GM12891 (cell line): ENCODE measurements around the gene FOXE3.

Experiments
- DNase-seq: peaks from one replicate; pipeline ENCODE4 v3.0.0; 2011; ENCODE audit warnings: low spot score; ENCODE audit not compliant: insufficient read length
- FAIRE-seq: peaks from 2 replicates; lab custom pipeline; 2011; peaks lifted over from hg19 to GRCh38; lab: Jason Lieb, UNC
- PAX5 ChIP-seq: IDR thresholded peaks from 2 replicates; pipeline ENCODE4 v1.6.1; 2011; ENCODE audit warnings: low read length, moderate library complexity, mild to moderate bottlenecking; ENCODE audit not compliant: insufficient read depth, severe bottlenecking
- POLR2A ChIP-seq: IDR thresholded peaks from 2 replicates; pipeline ENCODE4 v1.6.1; 2011; ENCODE audit warnings: low read depth, low read length, control low read depth
- POLR2AphosphoS5 ChIP-seq: IDR thresholded peaks from 2 replicates; pipeline ENCODE4 v1.6.1; 2011; ENCODE audit warnings: low read depth, low read length, control low read depth
- POU2F2 ChIP-seq: IDR thresholded peaks from 2 replicates; pipeline ENCODE4 v1.6.1; 2011; ENCODE audit warnings: low read depth, mild to moderate bottlenecking, control low read depth, low read length, moderate library complexity
- SPI1 ChIP-seq: IDR thresholded peaks from 2 replicates; pipeline ENCODE4 v1.6.1; 2011; ENCODE audit warnings: low read depth, low read length, control low read depth
- TAF1 ChIP-seq: IDR thresholded peaks from 2 replicates; pipeline ENCODE4 v1.6.1; 2011; ENCODE audit warnings: low read depth, low read length, control low read depth

Gene FOXE3

DNA sequence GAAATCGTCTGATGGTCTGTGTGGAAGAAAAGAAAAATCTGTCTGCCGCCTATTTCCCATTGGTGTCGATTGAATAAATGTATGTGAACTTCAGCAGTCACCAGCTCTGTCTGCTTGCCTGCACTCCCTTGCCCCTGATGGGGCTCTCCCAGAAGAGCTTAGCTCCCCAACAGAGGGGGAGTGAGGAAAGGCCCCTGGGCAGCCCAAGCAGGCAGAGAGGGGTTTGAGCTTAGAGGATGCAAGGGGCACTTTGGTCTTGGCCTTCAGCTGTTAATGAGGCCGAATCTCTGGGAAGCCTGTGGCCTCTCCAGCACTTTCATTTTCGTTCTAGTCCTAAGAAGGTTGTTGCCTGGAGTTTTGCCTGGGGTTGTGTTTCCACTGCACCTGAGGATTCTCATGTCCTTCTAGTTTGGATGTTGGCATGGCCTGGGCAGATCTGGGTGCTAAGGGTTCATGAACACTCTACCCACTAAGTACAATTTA, 24.6 kb downstream of the FOXE3 start:
- DNase-seq: no peak
- FAIRE-seq: no peak
- TF ChIP-seq POLR2A (no peak), POLR2AphosphoS5 (no peak), SPI1 (no peak), POU2F2 (no peak), PAX5 (no peak), TAF1 (no peak)

DNA sequence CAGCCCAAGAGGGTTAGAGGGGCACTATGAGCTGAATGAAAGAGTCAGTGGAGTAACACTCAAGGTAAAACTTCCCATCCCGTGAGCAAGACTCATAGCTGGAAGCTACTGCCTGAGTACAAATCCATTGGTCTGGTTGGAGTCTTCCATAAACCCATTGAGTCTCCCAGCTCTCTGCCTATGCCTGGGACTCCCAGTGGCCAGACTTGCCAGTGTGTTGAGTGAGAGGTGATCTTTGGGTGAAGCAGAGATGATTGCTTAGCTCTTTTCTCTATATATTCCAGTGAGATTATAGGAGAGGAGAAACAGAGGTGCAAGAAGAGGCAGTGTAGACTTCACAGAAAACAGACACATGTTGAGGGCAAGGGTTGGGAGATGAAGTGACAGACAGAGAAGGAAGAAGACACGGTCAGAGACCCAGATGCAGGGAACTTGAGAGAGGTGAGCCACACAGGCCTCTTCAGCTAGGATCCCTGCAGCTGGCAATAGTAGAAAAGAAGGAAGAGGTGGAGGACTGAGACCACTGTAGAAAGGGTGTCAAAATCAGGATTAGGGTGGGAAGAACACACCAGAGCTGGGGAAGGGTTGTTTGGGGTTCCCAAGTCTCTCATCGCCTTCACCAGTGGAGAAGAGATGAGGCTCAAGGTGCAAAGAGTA, 25.5 kb downstream of the FOXE3 start:
- TF ChIP-seq TAF1 (no peak), POU2F2 (no peak), POLR2A (no peak), POLR2AphosphoS5 (no peak), SPI1 (no peak), PAX5 (no peak)
- FAIRE-seq (no peak), DNase-seq (no peak)

DNA sequence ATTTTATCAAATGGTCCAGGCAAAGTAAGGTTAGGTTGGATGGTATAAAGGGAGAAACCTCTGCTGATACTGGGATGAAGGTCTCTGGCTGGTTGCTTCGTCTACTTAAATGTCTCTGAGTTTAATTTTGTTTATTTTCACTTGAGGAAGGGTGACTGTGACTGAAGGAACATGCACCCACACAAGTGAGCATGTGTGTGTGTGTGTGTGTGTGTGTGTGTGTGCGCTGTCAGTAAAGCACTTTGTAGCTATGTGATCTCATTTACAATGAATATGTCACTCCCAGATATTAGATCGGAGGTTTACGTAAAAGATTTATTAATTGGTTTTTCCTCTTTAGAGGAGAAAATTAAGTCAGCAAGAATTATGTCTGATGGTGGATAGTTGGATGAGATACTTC, 26.1 kb downstream of the FOXE3 start:
- no peak for FAIRE-seq
- TF ChIP-seq PAX5 (no peak), POU2F2 (no peak), TAF1 (no peak), POLR2A (no peak)
- DNase-seq: no peak

- no peak for DNase-seq
- no peak for TF ChIP-seq POLR2A
- TF ChIP-seq POU2F2: no peak
- no peak for FAIRE-seq
Observed at GRCh38 chr1:47442842-47443529, 26.9 kb downstream of the FOXE3 start.

DNA sequence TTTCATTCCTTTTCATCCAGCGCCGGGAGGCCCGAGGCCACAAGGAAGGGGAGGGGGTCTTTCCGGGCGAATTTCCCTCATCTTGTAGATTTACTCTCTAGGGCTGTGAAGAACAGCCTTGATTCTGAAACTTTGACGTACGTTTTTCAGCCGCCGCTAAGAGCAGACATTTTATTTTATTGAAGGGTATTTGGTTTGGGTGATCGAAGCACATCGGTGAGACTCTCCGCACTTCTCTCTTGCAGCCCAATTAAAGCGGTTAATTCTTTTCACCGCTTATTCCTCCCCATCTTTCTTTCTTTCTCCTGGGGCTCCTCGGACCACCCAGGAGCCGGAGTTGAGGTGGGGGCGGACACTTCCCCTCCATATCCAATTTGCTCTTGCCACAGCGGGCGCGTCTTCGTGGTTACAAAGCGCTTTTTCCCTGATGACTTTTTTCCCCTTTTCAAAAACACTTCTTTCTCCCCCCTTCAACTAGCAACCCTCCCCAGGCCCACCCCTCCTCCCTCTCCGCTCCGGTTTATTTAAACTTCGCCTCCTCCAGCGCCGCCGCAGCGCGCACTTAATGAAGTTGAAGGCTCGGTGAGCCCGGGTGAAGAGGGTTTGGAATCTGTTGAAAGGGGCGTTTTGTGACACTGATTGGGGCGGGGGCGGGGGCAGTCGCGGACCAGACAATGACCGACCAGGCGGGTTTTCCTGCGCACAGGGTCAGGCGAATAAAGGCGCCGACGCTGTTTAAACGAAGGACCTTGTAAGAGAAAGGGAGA, 27.6 kb downstream of the FOXE3 start:
- TF ChIP-seq POLR2AphosphoS5 (no peak), POLR2A (no peak), PAX5 (no peak), POU2F2 (no peak), SPI1 (no peak), TAF1 (no peak)
- DNase-seq (no peak), FAIRE-seq (no peak)

- no peak for DNase-seq
- no peak for FAIRE-seq
- TF ChIP-seq POU2F2 (no peak), TAF1 (no peak), PAX5 (no peak), POLR2A (no peak), POLR2AphosphoS5 (no peak), SPI1 (no peak)
Observed at GRCh38 chr1:47444297-47444561, 28.1 kb downstream of the FOXE3 start.

- DNase-seq (no peak), FAIRE-seq (peak; percentile 33)
- TF ChIP-seq POLR2AphosphoS5: no peak
- TF ChIP-seq TAF1: no peak
- no peak for TF ChIP-seq SPI1
- no peak for TF ChIP-seq POU2F2
Observed at GRCh38 chr1:47444562-47445465, 28.7 kb downstream of the FOXE3 start.

DNA sequence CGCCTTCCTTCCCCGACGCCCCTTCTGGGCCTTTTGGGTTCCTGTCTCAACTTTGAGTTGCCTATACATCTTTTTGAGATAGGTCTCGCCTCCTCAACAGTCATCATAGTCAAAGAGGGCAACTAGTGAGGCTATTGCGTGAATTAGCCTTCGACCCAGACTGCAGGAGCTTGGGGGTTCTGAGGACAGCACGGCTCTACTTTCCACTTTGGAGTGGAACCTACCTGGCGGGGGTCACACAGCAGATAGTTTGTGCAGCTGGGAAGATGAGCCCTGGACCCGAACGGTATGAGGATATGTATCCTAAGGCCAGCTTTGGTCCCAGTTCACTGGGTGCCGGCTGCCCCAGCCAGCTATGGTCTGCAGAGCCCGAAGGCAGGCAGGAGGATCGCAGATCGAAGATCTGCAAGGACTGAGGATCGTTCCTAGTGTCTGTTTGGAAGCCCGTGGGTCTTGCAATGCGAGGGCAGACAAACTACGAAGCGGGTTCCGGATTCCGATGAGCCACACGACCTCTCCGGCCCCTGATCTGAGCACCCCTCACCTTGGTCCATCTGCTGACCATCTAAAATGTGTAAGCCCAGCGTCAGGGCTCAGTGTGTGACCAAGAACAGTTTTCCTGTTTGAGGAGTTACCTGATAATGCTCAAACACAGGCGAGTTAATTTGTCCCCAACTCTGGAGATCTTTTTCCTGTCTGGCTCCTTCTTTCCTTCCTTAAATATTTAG, 29.9 kb downstream of the FOXE3 start:
- TF ChIP-seq POLR2AphosphoS5 (no peak), POLR2A (no peak)
- no peak for FAIRE-seq
- DNase-seq: no peak
